GM03348 (cell line): ENCODE results near the gene MYPN.
"Not testable (repeated sequence)": the region's sequence is repeated elsewhere in the genome, so short reads cannot be mapped to it uniquely, and the experiment has no call there.

Experiments used
- DNase-seq: peaks from one replicate; pipeline ENCODE4 v3.0.0; 2012; ENCODE audit warnings: low spot score

The MYPN gene

DNA sequence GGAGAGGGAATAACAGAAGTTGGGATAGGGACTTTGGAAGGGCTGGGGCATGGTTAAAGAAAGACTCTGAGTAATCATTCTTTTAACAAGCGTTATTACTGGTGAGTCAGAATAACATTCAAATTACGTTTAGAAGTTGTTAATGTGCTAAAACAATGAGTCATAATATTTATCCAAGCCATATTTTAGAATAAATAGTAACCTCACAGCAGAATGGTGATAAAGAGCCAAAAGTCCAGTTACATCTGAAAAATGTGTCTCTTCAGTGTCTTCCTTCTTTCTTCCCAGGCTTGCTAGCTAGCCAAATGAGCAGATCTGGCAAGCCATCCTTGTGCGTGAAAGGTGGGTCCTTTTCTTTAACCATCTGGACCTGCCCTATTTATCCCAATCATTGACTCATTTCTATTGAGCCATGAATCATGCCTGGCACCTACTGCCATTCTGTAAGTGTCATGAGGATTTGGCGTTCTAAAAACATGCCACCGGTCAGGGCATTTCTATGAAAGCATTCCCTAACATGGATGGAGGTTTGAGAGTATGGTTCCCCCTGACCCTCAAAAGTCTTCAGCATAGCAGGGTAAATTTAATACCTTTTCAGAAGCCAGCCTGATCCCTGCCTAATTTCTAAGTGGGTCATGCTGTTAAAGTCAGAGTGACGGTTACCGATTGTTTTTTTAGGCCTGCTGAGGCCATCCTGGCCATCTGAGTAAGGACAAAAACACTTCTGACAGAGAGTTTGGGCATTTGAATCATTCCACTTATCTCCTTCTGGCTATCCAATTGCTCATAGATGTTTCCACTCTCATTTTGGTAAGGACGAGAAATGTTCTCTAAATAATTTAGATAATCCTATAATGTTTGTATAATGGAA lies 26.9 kb downstream of the MYPN start:
- DNase-seq, result peak; percentile 71

- DNase-seq, result peak; percentile 28
These were observed 27.9 kb downstream of the MYPN start for GRCh38 chr10:68137171-68137570.

DNA sequence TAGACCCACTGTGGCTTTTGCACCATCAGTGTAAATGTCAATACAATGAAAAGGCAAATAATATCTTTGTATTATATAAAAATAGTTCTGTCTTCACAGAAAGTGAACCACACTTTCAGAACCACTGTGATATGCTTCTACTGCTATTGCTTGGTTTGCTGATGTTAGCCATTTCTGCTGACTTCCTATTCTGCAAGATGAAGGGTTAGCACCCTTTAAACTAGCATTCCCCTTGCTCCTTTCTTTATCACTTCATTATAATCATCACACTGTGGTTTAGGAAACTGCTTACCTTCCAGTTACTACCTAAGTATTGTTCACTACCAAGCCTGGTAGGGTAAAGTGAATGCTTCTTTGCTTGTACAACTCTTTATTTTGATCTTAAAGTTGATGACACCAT lies 29.2 kb downstream of the MYPN start:
- no peak for DNase-seq

DNA sequence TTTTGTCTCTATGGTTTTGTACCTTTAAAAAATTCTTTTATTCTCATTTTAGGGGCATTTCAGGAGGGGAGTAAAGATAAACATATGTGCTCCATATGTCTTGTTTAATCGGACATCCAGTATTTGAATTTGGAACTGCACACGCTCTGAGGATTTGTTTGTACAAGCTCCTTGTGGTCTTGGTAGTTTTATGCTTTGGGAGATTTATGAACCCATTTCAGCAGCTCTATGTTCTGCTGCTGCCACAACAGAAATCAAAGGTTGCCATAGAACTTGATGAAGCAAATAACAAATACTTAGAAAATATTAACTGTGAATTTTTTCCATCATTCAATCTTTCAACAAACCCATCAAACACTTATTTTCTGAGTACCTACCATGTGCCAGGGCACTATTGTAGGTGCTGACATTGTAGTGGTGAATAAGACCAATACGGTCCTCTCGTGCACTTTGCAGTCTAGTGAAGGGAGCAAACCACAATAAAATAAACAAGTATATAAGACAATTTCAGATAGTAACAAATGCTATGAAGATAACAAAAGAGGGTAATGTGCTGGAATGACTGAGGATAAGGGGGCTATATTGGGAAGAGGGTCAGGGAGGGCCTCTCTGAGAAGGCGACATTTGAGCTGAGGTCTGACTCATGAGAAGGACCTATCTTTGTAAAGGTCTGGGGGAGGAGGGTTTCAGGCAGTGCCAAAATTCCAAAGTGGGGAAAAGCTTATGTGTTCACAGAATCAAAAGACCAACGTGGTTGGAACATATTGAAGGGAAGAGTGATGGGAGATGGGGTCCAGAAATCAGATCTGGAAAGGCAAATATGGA lies 30.4 kb downstream of the MYPN start:
- no peak for DNase-seq

DNA sequence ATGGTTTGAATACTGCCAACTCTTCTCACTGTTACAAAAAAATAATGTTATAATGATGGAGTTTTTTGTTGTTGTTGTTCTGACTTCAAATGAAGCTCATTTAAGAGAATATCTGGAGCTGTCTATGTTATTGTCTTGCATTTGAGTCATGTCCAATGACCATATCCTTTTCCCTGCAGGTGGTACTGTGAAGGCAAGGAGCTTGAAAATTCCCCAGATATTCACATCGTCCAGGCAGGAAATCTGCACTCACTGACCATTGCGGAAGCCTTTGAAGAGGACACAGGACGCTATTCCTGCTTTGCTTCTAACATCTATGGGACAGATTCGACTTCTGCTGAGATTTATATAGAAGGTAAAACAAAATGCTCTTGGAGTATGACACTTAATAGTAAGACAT lies 33.5 kb downstream of the MYPN start:
- no peak for DNase-seq

DNA sequence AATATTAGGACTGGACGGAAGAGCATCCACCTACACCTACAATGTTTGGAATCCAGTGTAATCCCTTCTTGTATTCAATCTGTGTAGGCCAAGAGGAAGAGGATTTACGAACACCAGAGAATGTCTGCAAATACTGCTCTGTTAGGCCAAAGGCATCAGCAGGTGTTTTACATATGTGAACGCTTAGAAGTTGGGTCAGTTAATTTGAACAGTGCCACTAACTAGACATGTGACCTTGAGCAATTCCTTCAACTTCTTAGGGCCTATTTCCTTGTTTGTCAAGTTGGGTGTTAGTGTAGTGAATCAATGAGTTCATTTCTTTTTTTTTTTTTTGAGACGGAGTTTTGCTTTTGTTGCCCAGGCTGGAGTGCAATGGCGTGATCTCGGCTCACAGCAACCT lies 35.4 kb downstream of the MYPN start:
- no peak for DNase-seq

DNA sequence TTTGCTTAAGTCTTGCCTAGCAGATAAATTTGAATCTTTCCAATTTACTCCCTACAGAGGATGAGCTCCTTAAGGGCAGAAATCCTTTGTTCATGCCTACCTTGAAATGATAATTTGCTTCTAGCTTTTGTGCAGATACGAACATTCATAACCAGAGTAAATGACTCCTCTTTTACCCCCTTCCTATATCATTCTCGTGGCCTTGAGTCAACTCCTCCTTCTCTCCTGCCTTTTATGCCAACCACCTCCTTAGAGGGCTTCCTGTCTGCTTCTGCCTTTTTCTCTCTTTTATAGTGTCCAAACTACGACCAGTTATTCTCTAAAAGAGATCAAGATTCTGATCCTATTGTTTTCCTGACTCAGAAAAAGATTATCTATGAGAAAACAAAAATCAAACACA lies 36.4 kb downstream of the MYPN start:
- no peak for DNase-seq

DNA sequence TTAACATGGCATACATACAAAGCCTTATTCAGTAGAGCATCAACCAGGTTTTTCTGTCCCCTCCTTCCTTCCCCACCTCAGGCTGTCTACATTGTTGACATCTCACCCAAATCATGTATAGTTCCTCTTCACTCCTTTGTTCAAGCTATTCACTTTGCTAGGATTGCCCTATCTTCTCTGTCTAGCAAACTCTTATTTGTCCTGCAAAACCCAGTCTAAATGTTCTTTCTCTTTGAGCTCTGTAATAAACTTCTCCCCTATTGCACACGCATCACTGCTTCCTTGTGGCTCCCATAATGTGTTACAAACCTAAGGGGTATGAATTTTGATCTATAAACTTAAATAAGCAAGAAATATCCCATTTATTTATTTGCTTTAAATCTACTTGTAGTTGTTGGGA lies 36.8 kb downstream of the MYPN start:
- DNase-seq, result no peak

DNA sequence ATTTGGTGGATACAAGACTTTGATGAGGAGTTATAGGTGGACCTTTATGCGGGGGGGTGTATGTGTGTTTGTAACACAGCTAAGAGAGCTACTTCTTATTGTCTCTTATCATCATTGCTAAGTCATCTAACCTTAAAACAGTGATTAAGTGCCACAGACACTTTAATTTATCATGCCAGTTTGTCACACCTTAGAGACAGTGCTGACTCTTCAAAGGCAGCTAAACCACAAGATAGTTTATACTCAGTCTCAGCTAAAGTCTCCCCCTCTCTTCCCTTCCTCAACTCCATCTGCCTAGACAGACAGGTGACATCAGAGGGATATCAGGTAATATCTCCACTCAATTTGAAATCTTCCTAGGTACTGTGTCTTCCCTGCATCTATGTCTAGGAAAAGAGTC lies 42.2 kb downstream of the MYPN start:
- no peak for DNase-seq

GRCh38 chr10:68153473-68154210 lies 44.4 kb downstream of the MYPN start:
- DNase-seq, result peak; percentile 79

DNA sequence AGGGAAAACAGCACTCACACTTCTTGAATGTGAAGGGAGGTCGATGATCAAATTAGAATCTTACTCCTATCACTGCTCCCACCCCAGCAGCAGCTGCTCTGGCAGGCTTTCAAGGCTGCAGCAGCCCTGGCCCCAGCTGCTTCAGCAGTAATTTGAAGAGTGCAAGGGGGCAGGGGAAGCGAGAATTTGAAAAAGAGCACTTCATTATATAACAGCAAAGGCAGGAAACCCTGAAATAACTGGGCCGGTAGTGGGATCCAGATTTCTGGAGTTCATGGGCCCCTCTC lies 44.9 kb downstream of the MYPN start:
- DNase-seq, result peak; percentile 29

DNA sequence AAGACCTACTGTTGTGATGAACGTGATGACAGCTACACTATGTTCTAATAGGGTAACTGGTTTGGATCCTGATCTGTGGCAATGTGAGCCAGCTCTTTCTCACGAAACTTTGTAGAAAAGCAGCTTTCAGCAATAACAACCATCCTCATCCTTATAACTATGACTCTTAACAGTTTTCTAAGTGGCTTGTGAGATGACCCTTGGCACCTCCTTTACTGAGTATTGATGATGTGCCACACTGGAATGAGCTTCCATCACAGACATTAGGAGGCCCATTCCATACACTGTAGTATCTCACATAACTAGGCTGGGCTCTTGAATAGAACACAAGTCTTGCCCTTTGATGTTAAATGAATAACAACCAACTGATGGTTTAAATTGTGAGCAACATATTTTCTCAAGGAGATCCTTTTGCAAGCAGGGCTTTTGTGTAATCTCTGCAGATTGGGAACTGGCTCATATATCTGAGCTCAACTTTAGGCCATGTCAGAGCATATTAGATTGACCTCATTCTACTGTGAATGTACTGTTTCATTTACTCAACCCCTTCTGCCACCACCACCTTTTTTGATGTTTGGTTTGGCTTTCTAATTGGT lies 46.4 kb downstream of the MYPN start:
- DNase-seq, result no peak

GRCh38 chr10:68156373-68157185 lies 47.3 kb downstream of the MYPN start:
- DNase-seq, result peak; percentile 65

DNA sequence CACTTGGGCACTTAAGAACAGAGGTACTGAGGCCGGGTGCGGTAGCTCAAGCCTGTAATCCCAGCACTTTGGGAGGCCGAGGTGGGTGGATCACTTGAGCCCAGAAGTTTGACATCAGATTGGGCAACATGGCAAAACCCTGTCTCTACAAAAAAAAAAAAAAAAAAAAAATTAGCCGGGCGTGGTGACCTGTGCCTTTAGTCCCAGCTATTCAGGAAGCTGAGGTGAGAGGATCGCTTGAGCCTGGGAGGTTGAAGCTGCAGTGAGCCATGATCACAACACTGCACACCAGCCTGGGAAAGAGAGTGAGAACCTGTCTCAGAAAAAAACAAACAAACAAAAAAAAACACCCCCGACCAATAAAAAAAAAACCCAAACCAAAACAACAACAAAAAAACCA lies 48.2 kb downstream of the MYPN start:
- not testable (repeated sequence) for DNase-seq

GRCh38 chr10:68158031-68158430 lies 48.7 kb downstream of the MYPN start:
- DNase-seq, result no peak

GRCh38 chr10:68163735-68164134 lies 54.4 kb downstream of the MYPN start:
- no peak for DNase-seq

DNA sequence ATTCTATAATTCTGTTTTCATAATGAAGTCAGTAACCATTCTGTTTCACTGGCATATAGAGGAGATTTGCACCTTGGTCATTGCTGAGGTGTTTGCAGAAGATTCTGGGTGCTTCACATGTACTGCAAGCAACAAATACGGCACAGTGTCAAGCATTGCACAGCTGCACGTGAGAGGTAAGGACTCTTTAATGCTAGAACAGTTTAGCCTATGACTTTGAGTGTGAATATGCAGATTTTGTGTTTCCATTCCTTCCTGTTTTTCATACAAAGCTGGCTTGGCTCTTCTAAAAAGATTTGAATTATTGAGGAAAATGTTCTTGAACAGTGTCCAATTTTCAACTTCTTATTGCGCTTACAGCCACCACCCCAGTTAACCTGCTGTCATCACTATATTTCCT lies 56.4 kb downstream of the MYPN start:
- no peak for DNase-seq

DNA sequence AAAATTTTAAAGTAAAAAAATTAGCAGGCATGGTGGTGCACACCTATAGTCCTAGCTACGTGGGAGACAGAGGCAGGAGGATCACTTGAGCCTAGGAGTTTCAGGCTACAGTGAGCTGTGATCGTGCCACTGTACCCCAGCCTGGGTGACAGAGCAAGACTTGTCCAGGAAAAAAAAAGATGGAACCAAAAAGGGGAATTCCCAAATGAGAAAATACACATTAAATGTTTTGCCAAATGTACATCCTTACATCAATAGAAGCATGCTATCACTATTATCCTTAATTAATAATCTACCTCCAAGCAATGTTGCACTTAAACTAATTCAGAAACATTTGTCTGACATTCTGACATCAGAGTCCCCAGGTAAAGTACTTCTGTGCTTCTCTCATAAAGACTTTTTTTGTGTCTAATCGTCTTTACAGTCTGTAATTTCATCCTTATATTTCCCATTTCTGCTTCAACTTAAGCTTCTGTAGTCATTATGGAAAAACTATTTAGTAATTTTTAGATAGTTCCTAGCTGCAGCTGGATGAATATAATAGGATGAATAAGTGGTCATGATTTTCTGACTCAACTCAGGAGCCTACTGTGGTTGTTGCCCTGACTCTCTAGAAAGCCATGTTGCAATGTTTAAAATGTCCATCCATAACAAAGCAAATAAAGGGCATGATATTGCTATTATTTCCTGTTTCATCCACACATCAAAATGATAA lies 57.7 kb downstream of the MYPN start:
- DNase-seq, result peak; percentile 24

DNA sequence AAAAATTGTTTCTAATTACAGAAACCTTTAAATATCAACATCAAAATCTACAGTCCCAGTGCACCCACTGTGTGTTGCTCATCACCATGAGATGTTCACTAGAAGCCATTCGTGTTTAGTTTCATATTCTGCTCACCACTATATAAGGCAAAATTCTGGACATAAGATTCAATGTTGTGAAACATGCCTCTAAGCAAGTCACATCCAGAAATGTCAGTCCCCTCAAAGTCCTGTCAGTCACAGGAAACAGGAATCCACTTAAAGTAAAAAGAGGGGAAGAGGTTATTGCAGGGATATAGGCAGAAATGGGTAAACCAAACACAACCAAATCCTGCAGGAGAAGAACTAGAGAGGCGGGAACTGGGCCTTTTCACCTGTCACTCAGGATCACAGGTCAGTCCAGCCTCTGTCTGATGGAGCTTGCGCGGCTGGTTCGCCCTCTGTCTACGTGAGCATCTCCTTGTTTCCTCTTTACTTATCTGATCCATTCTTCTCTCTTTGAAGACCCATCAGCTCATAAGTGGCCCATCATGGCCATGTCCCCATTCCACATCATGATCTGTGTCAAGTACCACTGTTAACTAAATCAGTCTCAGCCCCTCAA lies 58.4 kb downstream of the MYPN start:
- DNase-seq, result no peak

DNA sequence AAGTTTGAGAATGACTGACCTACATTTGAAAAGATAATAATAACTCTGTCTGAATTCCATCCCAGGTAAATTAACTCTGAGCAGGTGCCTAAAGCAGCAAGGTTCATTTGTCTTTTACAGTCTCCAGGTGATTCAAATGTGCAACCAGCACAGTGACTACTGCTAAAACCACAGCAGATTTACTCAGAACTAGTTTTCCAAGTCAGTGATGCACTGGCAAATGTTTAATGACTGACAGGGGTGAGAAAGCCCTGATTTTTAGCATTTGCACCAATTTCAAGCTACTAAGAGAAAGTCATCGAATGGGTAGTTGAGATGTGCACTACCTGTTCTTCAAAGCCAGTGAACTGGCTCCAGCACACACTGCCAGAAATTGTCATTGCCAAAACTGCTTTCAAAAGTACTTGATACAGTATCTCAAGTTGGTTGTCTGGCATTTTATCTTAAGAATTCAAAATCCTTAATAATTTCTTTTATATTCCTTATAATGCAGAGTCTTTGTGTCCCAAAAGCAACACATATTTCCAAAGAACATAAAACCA lies 62.3 kb downstream of the MYPN start:
- no peak for DNase-seq
